ENCODE measurements around the gene PHLPP1.

Gene PHLPP1

GRCh38 chr18:62997076-62997475 is 281.7 kb downstream of the PHLPP1 start:
- no peak for DNase-seq (ENCODE audit: low spot score)
- in situ Hi-C loops (cut with MboI; ENCODE audit: low pct_unique_long_range_greater_than_20kb, low sequenced_read_pairs, unreplicated experiment) = loop anchor here (25.0 kb wide), 1 partner anchor 385 kb away; no protein-coding TSS in a partner anchor
- no peak for TF ChIP-seq CTCF (IDR thresholded peaks at IDR 0.05; ENCODE audit: extremely low read depth, insufficient read depth, missing control alignments)

GRCh38 chr18:62998443-62998842 is 283.1 kb downstream of the PHLPP1 start:
- in situ Hi-C loops (cut with MboI; ENCODE audit: low pct_unique_long_range_greater_than_20kb, low sequenced_read_pairs, unreplicated experiment) = loop anchor here (25.0 kb wide), 1 partner anchor 386 kb away; no protein-coding TSS in a partner anchor
- no peak for TF ChIP-seq CTCF (IDR thresholded peaks at IDR 0.05; ENCODE audit: extremely low read depth, insufficient read depth, missing control alignments)
- no peak for DNase-seq (ENCODE audit: low spot score)

- DNase-seq (ENCODE audit: low spot score) = no peak
- no peak for TF ChIP-seq CTCF (IDR thresholded peaks at IDR 0.05; ENCODE audit: extremely low read depth, insufficient read depth, missing control alignments)
- in situ Hi-C loops (cut with MboI; ENCODE audit: low pct_unique_long_range_greater_than_20kb, low sequenced_read_pairs, unreplicated experiment) = loop anchor here (25.0 kb wide), 1 partner anchor 387 kb away; no protein-coding TSS in a partner anchor
These were observed 284.1 kb downstream of the PHLPP1 start for GRCh38 chr18:62999392-62999791.

GRCh38 chr18:62999921-63000320 is 284.6 kb downstream of the PHLPP1 start:
- in situ Hi-C loops (cut with MboI; ENCODE audit: low pct_unique_long_range_greater_than_20kb, low sequenced_read_pairs, unreplicated experiment) = loop anchor here (25.0 kb wide), 3 partner anchors 137 to 837 kb away; no protein-coding TSS in a partner anchor
- no peak for TF ChIP-seq CTCF (IDR thresholded peaks at IDR 0.05; ENCODE audit: extremely low read depth, insufficient read depth, missing control alignments)
- no peak for DNase-seq (ENCODE audit: low spot score)

GRCh38 chr18:63000839-63001238 is 285.5 kb downstream of the PHLPP1 start:
- no peak for TF ChIP-seq CTCF (IDR thresholded peaks at IDR 0.05; ENCODE audit: extremely low read depth, insufficient read depth, missing control alignments)
- in situ Hi-C loops (cut with MboI; ENCODE audit: low pct_unique_long_range_greater_than_20kb, low sequenced_read_pairs, unreplicated experiment) = loop anchor here (25.0 kb wide), 2 partner anchors 136 to 836 kb away; no protein-coding TSS in a partner anchor
- no peak for DNase-seq (ENCODE audit: low spot score)

- TF ChIP-seq CTCF (IDR thresholded peaks at IDR 0.05; ENCODE audit: extremely low read depth, insufficient read depth, missing control alignments) = no peak
- DNase-seq (ENCODE audit: low spot score) = no peak
- in situ Hi-C loops (cut with MboI; ENCODE audit: low pct_unique_long_range_greater_than_20kb, low sequenced_read_pairs, unreplicated experiment) = loop anchor here (25.0 kb wide), 2 partner anchors 135 to 835 kb away; no protein-coding TSS in a partner anchor
These were observed 286.5 kb downstream of the PHLPP1 start for GRCh38 chr18:63001861-63002260.
